GM12872 (cell line): ENCODE results near the gene CDC42BPB.

ENCODE experiments used
- TF ChIP-seq, protein P1 (sequence below): IDR thresholded peaks from 3 replicates; pipeline ENCODE4 v1.5.1; 2011; ENCODE audit warnings: low read depth, mild to moderate bottlenecking, low read length, moderate library complexity; ENCODE audit not compliant: insufficient read depth

Gene CDC42BPB

DNA sequence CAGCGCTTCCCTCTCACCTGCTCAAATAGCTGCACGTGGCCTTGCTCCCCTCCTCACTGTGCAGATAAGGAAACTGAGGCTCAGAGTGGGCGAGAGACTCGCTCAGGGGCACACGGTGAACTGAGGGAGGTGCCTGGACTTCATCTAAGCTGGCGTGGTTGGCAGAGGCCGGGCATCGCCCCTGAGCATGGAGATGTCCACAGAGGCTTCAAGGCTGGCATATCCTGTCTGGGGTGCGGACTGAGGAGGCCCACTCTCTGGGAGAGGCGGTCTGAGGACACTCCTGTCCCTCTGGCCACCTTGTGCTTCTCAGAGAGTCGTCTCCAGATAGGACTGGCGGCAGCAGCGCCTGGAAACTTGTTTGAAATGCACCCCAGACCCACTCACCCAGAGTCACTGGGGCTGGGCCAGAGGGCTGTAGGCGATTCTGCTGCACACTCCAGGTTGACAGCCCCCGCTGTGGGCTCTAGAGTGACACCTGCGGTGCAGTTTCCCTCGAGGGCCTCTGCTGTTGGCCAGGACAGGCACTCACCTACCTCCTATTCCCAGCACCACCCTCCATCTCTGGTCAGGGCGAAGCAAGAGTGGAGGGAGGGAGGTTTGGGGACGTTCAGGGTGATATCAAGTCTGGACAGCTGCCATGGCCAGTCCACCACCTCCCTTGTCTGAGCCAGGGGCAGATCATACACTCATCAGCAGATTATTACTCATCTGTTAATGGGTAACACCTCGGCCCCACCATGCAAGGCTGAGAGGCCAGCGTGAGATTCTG is 15.4 kb upstream of the CDC42BPB start:
- TF ChIP-seq, protein P1, sequence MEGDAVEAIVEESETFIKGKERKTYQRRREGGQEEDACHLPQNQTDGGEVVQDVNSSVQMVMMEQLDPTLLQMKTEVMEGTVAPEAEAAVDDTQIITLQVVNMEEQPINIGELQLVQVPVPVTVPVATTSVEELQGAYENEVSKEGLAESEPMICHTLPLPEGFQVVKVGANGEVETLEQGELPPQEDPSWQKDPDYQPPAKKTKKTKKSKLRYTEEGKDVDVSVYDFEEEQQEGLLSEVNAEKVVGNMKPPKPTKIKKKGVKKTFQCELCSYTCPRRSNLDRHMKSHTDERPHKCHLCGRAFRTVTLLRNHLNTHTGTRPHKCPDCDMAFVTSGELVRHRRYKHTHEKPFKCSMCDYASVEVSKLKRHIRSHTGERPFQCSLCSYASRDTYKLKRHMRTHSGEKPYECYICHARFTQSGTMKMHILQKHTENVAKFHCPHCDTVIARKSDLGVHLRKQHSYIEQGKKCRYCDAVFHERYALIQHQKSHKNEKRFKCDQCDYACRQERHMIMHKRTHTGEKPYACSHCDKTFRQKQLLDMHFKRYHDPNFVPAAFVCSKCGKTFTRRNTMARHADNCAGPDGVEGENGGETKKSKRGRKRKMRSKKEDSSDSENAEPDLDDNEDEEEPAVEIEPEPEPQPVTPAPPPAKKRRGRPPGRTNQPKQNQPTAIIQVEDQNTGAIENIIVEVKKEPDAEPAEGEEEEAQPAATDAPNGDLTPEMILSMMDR, result no peak

DNA sequence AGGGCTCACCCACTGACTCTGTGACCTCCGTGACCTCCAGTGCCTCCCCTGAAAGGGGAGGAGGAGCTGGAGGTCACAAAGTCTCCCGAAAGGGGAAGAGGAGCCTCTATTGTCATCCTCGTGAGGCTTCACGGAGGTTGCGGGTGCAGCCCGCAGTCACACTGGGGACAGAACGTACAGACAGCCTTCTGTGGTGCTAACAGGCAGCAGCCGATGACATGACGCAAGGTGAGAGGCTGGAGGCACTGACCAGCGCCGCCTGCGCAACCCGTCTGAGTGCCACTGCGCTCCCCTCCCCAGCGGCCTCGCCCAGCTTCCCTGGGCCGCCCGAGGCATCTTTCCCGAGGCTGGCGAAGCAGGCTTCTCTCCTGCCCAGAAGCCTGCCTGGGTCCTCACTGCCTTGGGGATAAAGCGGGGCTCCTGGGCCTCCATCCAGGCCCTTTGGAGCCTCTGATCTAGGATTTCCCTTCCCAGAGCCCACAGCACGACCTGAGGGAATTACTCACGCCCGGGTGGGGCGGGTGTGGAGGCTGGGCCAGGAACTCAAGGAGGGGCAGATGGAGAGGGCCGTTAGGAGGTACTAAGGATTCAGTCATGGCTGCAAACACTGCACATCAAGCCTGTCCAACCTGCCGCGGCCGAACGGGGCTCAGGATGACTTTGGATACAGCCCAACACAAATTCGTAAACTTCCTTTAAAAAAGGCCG is 14.3 kb upstream of the CDC42BPB start:
- TF ChIP-seq, protein P1, result no peak

DNA sequence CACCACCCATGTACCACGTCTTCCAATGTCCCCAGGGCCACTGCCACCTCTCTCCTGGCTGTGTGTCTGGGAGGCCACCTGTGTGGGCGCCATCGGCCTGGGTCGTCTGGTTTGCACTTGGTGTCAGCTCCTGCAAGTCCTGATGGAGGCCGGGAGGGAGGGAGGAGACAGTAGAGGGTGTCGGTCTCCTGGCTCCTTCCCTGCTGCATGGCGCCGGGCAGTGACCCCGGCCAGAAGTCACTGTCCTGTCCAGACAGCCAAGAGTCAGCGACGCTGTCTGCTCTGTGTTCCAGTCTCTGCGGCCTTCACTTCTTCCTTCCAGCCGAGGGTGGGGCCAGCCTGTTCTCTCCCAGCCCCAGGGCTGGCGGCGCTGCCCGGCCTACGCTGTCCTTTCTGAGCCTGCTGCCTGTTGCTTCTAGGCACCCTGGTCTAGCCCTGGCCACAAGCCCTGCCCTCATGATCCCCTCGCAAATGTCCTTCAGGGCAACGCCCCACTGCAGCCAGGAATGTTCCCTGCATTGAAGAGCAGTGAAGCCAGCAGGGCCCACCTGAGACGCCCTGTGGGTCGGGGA is 13.7 kb upstream of the CDC42BPB start:
- TF ChIP-seq, protein P1, result no peak

DNA sequence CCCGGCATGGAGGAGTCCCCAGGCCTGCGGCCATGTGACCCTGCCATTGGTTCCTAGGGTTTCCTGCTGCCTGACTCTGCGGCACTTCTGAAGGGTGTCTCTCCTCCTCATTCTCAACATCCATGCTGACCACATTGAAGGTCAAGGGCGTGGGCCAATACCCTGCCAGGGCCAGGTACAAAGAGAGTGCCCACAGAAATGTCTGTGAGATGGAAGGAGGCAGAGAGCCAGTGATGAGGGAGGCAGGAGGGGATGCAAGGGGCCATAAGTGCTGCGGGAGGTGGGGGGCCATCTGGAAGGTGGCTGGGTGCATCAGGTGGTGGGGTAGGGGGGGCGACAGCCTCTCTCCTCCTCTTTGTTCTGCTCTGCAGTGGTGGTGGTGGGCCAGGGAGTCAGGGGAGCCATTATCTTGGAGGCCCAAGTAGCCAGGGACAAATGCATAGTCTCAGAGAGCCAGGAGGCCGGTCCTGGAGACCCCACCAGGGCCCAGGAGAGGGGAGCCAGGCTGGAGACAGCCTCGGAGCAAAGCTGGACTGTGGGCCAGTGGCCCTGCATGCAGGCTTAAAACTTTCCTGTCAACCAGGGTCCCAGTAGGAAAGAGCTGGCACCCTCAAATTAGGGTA is 13.0 kb upstream of the CDC42BPB start:
- TF ChIP-seq, protein P1, result no peak

DNA sequence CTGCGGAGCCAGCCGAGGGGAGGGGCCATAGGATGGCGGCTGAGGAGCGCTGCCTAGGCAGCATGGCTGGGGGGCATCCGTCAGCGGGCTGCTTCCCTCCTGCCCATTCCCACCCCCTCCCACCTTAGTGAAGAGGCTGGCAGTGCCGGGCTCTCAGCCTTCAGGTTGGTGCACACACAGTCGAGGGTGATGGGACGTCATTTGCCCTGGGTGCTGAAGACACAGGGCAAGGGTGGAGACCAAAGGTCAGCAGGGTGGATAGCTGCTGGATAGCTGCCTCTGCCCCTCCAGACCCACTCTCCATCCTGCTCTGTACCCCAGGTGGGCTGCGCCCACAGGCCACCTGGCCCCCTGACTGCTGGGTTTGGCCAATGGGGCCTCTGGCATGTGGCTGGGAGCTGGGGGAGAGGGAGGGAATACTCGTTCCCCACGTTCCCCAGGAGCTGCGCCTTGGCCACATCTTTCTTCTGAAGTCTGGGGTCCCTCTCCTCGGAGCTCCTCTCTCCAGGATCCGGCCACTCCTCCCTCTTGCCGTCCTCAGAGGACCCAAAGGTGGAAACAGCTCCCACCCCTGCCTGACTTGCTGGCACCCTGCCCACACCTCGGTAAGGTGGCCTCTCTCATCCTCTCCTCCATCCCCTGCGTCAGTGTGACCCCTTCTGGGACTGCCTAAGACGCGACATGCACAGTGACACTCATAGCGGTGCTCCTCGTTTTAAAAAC is 11.2 kb upstream of the CDC42BPB start:
- TF ChIP-seq, protein P1, result no peak

DNA sequence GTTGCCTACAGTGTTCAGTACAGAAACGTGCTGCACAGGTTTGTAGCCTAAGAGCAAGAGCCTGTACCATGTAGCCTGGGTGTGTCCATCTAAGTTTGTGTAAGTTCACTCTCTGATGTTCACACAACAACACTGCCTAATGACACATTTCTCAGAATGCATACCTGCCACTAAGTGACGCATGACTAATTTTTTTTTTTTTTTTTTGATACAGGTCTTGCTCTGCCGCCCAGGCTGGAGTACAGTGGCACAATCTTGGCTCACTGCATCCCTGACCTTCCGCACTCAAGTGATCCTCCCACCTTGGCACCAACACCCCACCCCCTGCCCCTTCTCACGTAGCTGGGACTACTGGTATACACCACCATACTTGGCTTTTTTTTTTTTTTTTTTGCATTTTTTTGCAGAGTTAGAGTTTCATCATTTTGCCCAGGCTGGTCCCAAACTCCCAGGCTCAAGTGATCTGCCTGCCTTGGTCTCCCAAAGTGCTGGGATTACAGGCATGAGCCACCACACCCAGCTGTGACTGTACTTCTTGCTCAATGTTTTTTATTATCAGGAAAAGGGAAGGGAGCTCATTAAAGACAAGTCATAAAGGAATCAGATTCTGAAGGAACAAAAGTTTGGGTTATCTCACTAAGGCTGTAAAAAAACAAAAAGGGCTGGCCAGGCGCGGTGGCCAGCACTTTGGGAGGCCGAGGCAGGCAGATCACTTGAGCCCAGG is 10.0 kb upstream of the CDC42BPB start:
- TF ChIP-seq, protein P1, result no peak
